ENCODE results near the gene HOXD10. TPM values are rescaled to one million over a fixed set of nuclear protein-coding genes. Genes with fewer than 3 reads are reported as not detected.

The HOXD10 gene
- total and polyA plus RNA-seq, 2 of the 13 experiments (the other 11 are each of a cell fraction or from before 2014, with no cell fraction given): not detected

GRCh38 chr2:176088048-176088936, 28.3 kb upstream of the HOXD10 start (continued):
- TF ChIP-seq PAX8 (CRISPR knock-in tag; IDR thresholded peaks at IDR 0.05; ENCODE audit: borderline replicate concordance) (no peak), KLF6 (CRISPR knock-in tag; IDR thresholded peaks at IDR 0.05) (no peak), SMARCC2 (IDR thresholded peaks at IDR 0.05) (no peak), ELF4 (CRISPR knock-in tag; IDR thresholded peaks at IDR 0.05; ENCODE audit: borderline replicate concordance) (no peak), ZNF563 (CRISPR knock-in tag; IDR thresholded peaks at IDR 0.05) (peak; percentile 71; the same call in 1 of the 2 replicates), ZNF17 (CRISPR knock-in tag; IDR thresholded peaks at IDR 0.05) (no peak), TOE1 (CRISPR knock-in tag; IDR thresholded peaks at IDR 0.05) (no peak), THAP11 (CRISPR knock-in tag; IDR thresholded peaks at IDR 0.05) (0 out of 2 replicates have a peak, but pooled peaks have one; percentile 30), STAT6 (CRISPR knock-in tag; IDR thresholded peaks at IDR 0.05; ENCODE audit: borderline replicate concordance) (no peak), ZFX (CRISPR knock-in tag; IDR thresholded peaks at IDR 0.05; ENCODE audit: low read depth) (peak; percentile 53; the same call in 1 of the 2 replicates), E2F1 (CRISPR knock-in tag; IDR thresholded peaks at IDR 0.05) (no peak), SAFB2 (CRISPR knock-in tag; IDR thresholded peaks at IDR 0.05; ENCODE audit: borderline replicate concordance, low read depth) (no peak), MIXL1 (CRISPR knock-in tag; IDR thresholded peaks at IDR 0.05) (no peak; the same call in 1 of the 2 replicates), NFYB (CRISPR knock-in tag; IDR thresholded peaks at IDR 0.05) (no peak), U2AF2 (IDR thresholded peaks at IDR 0.05; ENCODE audit: low read depth, low read length) (no peak), FOXK2 (IDR thresholded peaks at IDR 0.05) (no peak), ZNF160 (CRISPR knock-in tag; IDR thresholded peaks at IDR 0.05) (no peak; the same call in 1 of the 2 replicates), PHF20 (CRISPR knock-in tag; IDR thresholded peaks at IDR 0.05) (no peak), ZBTB10 (CRISPR knock-in tag; IDR thresholded peaks at IDR 0.05; ENCODE audit: borderline replicate concordance) (no peak), GLI4 (CRISPR knock-in tag; IDR thresholded peaks at IDR 0.05; ENCODE audit: borderline replicate concordance) (peak; percentile 75; the same call in 1 of the 2 replicates), ZFP36L1 (CRISPR knock-in tag; IDR thresholded peaks at IDR 0.05) (no peak), POLR2AphosphoS5 (IDR thresholded peaks at IDR 0.05; ENCODE audit: low read depth, low read length) (no peak), ZNF121 (CRISPR knock-in tag; IDR thresholded peaks at IDR 0.05) (peak; percentile 28; the same call in 1 of the 2 replicates), ZNF841 (CRISPR knock-in tag; IDR thresholded peaks at IDR 0.05; ENCODE audit: borderline replicate concordance) (no peak), ZFP36 (IDR thresholded peaks at IDR 0.05; ENCODE audit: borderline replicate concordance, low read depth, low read length, partially characterized antibody) (peak; percentile 32)

Data from HepG2 (cell line).